Loucy (cell line): Measurements from ENCODE around the gene DNAJC5G.

Experiments
- EZH2phosphoT487 ChIP-seq: fragments of 200-600 bp; IDR thresholded peaks from 2 replicates; pipeline ENCODE4 v1.6.1; 2018; ENCODE audit warnings: antibody characterized with exemption, mild to moderate bottlenecking, moderate library complexity, borderline replicate concordance
- TF ChIP-seq, protein P1 (sequence below): fragments of 200-600 bp; sonication (generic); conservative IDR thresholded peaks from 2 replicates; pipeline ENCODE4 v1.5.1; 2014; ENCODE audit warnings: mild to moderate bottlenecking, antibody characterized with exemption, low read length

DNA sequence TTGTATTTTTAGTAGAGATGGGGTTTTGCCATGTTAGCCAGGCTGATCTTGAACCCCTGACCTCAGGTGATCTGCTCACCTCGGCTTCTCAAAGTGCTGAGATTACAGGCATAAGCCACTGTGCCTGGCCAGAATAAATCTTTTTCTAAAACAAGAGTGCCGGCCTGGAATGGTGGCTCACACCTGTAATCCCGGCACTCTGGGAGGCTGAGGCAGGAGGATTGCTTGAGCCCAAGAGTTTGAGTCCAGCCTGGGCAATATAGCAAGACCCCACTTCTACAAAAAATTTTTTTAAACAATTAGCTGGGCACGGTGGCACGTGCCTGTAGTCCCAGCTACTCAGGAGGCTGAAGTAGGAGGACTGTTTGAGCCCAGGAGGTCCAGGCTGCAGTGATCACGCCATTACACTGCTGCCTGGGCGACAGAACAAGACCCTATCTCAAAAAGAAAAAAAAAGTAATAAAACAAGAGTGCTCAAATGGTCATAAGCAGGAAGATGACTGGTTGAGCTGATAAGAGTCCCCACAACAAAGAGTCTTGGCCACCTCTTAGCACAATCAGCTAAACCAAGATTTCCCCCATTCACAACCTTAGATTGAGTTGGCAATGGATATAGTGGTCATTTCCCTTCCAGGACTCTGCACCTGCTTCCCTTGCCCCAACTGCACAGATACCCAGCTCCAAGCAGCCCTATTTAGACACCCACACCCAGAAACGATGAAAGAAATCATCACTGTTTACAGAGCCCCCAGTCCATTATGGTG is 38.8 kb downstream of the DNAJC5G start:
- TF ChIP-seq, protein P1, sequence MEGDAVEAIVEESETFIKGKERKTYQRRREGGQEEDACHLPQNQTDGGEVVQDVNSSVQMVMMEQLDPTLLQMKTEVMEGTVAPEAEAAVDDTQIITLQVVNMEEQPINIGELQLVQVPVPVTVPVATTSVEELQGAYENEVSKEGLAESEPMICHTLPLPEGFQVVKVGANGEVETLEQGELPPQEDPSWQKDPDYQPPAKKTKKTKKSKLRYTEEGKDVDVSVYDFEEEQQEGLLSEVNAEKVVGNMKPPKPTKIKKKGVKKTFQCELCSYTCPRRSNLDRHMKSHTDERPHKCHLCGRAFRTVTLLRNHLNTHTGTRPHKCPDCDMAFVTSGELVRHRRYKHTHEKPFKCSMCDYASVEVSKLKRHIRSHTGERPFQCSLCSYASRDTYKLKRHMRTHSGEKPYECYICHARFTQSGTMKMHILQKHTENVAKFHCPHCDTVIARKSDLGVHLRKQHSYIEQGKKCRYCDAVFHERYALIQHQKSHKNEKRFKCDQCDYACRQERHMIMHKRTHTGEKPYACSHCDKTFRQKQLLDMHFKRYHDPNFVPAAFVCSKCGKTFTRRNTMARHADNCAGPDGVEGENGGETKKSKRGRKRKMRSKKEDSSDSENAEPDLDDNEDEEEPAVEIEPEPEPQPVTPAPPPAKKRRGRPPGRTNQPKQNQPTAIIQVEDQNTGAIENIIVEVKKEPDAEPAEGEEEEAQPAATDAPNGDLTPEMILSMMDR, result no peak
- no peak for TF ChIP-seq EZH2phosphoT487
